Medulla oblongata (tissue), 1 donor: ENCODE results near the gene MYCN.

Source experiments
- DNase-seq: peaks from one replicate; pipeline ENCODE4 v3.0.0-alpha.2; 2015; ENCODE audit errors: extremely low spot score

MYCN gene

GRCh38 chr2:15976354-15976753 is 36.0 kb downstream of the MYCN start:
- DNase-seq, result no peak

GRCh38 chr2:15979051-15979758 is 38.9 kb downstream of the MYCN start:
- DNase-seq, result no peak

GRCh38 chr2:15979759-15980604 is 39.6 kb downstream of the MYCN start:
- no peak for DNase-seq

GRCh38 chr2:15980605-15981098 is 40.3 kb downstream of the MYCN start:
- DNase-seq, result no peak

DNA sequence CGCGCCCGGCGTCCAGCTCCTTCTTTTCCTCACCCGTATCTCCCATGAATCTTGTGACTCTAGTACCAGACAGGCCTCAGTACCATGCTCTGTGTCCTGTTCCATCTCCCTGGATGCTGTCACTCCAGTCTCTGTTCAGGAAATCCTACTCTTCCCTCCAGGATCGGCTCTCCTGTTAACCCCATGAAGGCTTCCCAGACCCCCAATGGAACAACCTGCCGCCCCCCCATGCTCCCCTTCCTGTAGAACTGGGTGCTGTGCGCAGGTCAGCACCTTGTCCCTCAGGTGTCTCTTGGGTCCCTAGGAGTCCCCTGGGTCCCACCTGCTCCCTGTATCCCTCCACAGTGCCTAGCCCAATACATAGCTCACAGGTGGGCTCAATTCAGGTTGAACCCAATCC is 41.3 kb downstream of the MYCN start:
- no peak for DNase-seq

DNA sequence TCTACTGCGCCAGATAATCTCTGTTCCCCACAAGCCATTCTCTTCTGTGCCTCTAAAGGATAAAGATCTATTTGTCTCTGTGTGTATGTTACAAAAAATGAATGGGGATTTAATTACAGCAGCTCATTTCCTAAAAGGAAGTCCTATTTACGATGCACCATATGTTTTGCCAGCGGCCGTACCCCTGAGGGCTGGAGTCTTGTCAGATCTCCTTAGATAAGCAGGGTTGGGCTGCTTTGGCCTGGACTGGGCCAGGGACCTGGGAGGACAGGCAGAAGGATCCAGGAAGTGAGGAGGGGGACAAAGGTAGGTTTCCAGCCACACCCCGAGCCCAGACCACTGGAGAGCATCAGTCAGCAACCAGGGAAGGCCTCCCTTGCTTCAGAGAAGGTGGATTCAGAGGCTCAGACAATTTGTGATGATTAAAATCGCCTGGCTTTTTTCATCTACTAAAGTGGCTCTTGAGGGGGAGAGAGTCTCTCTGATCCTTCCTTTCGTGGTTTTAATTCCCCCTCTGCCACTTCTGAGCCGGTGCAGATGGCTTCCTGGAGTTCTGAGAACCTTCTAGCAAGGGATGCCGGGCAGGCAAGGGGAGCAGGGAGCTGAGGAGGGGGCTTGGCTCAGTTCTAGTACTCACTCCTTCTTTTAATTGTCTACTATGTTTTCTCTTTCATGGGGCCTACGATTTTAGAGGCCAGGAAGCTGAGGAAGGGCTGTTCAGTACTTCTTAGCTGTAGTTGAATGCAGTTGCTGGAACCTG is 42.1 kb downstream of the MYCN start:
- DNase-seq, result no peak

GRCh38 chr2:15983496-15983895 is 43.1 kb downstream of the MYCN start:
- DNase-seq, result no peak

- DNase-seq, result peak; percentile 95
Measured at GRCh38 chr2:15984368-15985255, 44.3 kb downstream of the MYCN start.

DNA sequence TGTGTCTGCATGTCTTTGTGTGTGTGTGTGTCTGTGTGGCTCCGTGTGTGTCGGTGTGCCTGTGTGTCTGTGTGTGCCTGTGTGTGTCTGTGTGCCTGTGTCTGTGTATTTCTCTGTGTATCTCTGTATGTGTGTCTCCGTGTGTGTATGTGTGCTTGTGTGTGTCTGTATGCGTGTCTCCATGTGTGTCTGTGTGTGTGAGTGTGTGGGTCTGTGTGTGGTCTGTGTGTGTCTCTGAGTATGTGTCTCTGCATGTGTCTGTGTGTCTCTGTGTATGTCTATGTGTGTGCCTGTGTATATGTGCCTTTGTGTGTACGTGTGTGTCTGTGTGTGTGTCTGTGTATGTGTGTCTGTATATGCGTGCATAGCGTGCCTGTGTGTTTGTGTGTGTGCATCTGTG is 45.2 kb downstream of the MYCN start:
- DNase-seq, result no peak

- no peak for DNase-seq
Measured at GRCh38 chr2:15986068-15986560, 45.8 kb downstream of the MYCN start.

GRCh38 chr2:15986644-15987043 is 46.3 kb downstream of the MYCN start:
- DNase-seq, result no peak

- DNase-seq, result no peak
Measured at GRCh38 chr2:15988733-15989132, 48.4 kb downstream of the MYCN start.

- no peak for DNase-seq
Measured at GRCh38 chr2:15989559-15989958, 49.2 kb downstream of the MYCN start.

DNA sequence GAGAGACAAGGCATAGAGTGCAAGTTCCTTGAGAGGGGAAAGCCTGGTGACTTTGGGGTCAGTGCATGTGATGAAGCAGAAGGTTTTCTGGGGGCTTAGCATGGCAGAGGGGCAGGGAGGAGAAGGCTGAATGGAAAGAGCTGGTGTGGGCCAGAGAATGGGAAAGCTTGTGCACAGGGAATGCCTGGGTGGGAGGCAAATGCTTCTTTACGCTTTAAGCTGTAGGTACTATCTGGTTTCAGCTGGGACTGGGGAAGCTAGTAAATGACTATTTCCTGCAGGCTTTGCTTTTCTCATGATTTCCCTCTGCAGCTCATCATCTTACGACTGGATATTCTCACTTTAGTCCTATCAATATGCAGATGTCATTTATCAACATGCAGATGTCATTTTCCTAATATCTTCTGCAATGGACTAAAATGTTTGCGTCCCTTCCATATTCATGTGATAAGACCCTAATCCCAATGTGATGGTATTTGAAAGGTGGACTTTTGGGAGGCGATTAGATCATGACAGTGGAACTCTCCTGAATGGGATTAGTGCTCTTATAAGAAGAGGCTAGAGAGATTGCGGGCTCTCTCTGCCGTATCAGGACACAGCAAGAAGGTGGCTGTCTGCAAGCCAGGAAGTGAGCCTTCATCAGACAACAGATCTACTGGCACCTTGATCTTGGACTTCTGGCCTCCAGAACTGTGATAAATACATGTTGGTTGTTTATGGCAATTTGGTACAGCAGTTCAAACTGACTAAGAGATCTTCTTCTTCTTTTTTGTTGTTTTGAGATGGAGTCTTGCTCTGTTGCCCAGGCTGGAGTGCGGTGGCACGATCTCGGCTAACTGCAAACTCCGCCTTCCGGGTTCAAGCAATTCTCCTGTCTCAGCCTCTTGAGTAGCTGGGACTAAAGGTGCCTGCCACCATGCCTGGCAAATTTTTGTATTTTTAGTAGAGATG is 50.1 kb downstream of the MYCN start:
- DNase-seq, result no peak

- DNase-seq, result no peak
Measured at GRCh38 chr2:15991231-15991630, 50.9 kb downstream of the MYCN start.

DNA sequence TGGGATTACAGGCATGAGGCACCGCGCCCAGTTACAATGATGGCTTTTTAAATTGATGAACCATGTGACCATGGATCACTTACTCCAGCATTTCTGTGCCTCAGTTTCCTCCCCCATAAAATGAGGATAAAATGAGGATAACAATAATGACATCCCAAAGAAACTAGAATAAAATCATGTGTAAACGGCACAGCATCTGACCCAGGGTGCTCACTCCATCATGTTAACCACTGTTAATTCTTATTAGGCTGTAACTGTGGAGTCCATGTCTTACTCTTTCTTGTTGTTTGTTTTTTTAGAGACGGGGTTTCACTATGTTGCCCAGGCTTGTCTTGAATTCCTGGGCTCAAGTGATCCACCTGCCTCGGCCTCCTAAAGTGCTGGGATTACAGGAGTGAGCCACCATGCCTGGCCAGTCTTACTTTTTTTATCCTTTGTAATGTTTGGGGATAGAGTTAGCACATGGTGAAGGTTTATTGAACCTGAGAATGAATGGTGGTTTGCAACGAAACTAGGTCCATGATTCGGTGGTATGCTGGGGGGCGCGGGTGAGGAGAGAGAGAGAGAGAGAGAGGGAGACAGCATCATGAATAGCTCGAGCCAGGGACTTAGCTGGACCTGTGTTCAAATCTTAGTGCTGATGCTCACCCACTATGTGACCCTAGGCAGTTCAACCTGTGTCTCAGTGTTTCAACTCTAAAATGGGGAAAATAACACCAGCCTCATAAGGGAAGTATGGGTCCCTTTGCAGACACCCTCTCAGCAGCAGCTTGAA is 52.3 kb downstream of the MYCN start:
- no peak for DNase-seq

DNA sequence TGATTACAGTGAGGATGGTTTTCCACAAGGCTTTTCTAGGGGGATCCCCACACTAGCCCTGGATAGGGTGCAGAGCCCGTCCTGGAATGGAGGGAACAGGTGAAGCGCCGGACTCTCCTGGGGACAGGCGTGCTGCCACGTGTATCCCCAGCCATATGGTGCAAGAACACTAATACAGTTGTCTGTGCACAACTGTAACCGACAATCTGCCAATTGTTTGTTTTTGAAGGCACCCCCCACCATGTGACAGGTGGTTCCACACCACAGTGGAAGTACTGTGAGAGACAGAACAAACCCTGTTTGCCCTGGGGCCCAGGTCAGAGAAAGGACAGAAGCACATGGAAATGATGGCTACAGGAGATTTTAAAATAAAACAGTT is 52.9 kb downstream of the MYCN start:
- DNase-seq, result no peak

DNA sequence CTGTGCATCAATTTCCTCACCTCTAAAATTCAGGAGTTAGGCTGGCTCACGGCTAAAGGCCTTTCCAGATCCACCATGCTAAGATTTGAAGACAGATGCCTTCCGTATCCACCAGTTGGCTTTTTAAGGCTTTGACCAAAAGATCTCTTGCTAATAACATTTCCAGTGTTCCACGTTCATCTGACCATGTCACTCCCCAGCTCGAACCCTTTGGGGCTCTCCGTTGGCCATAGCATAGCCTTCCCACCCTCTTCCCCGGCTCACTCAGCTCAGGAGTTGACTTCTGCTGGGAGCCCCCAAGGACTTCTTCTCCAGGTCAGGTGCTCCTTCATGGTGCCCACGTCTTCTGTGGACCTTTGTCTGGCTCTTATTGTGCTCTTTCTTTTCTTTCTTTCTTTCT is 53.3 kb downstream of the MYCN start:
- no peak for DNase-seq

DNA sequence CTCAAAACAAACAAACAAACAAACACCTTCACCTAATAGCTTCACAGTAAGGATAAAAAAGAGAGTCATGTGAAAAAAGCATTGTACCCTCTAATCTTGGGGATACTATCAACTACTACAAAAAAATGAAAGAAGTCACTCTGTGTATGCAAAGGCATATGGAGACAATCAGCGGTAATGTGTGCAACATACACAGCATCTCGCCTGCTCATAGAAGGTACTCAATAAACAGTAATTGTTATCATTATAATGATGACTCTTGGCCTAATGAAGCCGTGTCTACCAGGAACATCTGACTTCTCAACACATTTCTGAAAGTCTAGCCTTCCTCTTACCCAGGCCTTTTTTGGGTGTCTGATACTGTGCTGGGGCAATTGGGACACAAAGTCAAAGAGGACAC is 55.3 kb downstream of the MYCN start:
- no peak for DNase-seq
